Testis (tissue), 2 donors: ENCODE measurements around the gene PRDM15.

Experiments
- POLR2A ChIP-seq: fragments of 450-650 bp; IDR thresholded peaks from one replicate; pipeline ENCODE4 v1.6.1; 2017; ENCODE audit warnings: antibody characterized with exemption, mild to moderate bottlenecking, moderate library complexity
- TF ChIP-seq, protein P1 (sequence below), 3 experiments: fragments of 450-650 bp in 2 of 3; fragments of 200-600 bp in 1 of 3; sonication (generic) in 1 of 3; IDR thresholded peaks; one replicate each; pipeline ENCODE4 v1.5.1; 2016 to 2019; ENCODE audit warnings: antibody characterized with exemption in 3 of 3, mild to moderate bottlenecking in 2 of 3, moderate library complexity in 1 of 3

DNA sequence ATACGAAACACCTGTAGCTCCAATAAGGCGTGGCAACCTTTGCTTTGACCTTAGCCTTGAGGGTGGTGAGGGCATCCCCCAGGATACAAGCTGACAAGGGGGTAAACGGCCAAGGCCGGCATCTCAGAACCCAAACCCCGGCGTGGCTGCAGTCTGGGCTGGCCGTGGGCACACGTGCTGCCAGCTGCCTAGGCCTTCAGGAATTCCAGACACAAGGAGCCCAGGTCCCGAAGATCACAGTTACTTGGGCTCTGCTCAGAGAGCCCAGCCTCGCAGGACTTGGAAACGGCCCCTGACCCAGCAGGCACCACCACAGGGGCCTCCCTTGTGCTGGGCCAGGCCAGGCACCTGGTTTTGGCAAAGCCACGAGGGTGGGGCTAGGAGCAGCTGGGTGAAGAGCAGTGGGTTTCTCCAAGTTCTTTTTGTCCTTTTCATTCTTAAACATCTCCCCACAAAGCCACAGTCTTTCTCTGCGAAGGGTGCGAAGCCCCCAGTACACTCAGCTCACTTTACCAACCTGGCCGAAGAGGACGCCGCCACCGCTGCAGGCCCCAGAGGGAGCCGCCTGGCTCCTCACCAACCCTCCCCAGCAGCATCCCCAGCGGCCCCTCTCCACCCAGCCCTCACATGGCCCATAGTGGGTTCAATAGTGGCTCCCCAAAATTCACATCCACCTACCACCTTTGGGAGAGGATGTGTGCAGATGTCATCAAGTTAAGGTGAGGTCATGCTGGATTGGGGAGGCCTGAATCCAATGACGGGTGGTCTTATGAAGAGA is 26.8 kb downstream of the PRDM15 start:
- TF ChIP-seq POLR2A, result no peak
- TF ChIP-seq, protein P1, sequence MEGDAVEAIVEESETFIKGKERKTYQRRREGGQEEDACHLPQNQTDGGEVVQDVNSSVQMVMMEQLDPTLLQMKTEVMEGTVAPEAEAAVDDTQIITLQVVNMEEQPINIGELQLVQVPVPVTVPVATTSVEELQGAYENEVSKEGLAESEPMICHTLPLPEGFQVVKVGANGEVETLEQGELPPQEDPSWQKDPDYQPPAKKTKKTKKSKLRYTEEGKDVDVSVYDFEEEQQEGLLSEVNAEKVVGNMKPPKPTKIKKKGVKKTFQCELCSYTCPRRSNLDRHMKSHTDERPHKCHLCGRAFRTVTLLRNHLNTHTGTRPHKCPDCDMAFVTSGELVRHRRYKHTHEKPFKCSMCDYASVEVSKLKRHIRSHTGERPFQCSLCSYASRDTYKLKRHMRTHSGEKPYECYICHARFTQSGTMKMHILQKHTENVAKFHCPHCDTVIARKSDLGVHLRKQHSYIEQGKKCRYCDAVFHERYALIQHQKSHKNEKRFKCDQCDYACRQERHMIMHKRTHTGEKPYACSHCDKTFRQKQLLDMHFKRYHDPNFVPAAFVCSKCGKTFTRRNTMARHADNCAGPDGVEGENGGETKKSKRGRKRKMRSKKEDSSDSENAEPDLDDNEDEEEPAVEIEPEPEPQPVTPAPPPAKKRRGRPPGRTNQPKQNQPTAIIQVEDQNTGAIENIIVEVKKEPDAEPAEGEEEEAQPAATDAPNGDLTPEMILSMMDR (IDR thresholded peaks at IDR 0.05), result no peak
